ENCODE data around the gene ATP6V1A.

Gene ATP6V1A

GRCh38 chr3:113744941-113745755 is 1.7 kb upstream of the ATP6V1A start:
- peak; percentile 77 for DNase-seq (ENCODE audit: low read depth)
- H3K4me3 ChIP-seq (ENCODE audit: low read depth, low read length): peak overlapping the region; percentile 92
- TF ChIP-seq, protein P1, sequence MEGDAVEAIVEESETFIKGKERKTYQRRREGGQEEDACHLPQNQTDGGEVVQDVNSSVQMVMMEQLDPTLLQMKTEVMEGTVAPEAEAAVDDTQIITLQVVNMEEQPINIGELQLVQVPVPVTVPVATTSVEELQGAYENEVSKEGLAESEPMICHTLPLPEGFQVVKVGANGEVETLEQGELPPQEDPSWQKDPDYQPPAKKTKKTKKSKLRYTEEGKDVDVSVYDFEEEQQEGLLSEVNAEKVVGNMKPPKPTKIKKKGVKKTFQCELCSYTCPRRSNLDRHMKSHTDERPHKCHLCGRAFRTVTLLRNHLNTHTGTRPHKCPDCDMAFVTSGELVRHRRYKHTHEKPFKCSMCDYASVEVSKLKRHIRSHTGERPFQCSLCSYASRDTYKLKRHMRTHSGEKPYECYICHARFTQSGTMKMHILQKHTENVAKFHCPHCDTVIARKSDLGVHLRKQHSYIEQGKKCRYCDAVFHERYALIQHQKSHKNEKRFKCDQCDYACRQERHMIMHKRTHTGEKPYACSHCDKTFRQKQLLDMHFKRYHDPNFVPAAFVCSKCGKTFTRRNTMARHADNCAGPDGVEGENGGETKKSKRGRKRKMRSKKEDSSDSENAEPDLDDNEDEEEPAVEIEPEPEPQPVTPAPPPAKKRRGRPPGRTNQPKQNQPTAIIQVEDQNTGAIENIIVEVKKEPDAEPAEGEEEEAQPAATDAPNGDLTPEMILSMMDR (IDR thresholded peaks at IDR 0.05; ENCODE audit: low read depth, low read length, missing control alignments): peak; percentile 73

DNA sequence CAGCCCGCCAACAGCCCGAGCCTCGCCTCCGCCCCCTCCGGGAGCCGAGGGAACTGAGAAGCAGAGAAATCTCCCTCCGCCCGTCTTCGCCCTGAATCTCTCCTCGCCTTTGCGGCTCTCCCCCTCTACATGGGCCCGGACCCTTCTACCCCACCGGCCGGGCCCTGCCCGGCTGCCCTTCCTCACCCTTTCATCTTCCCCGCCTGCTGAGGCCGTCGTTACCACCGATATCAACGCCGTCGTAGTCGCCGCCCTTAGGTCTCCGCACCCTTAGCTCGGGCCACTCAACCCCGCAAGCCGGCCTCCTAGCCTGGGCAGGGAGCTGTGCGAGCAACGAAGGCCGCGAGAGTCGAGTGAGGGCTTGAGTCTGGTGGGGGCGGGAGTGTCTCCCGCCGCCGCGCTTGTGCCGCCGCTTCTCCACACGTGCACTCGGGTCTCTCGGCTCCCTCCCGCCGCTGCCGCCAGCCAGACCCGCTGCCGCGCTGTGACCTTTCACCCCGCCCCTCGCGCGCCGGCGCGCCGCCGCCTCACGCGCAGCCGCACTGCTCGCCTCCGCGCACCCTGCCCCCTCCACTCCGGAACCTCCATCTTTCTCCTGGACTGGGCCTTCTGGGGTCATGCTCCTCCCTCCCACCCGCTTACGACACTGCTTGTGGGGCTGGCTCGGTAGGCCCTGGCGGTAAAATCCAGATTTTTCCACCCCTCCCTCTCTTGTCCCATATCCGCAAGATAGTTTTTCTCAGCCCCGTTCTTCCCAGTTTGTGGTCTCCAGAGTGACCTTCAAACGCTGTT is 883 bp upstream of the ATP6V1A start, which contains the start of gene NAA50:
Gene NAA50 (minus strand): TSS at position 494 of the 792 bp plus-strand sequence. CDS start 300 bp downstream, at position 194.
- DNase-seq (ENCODE audit: low read depth): peak; percentile 80
- peak within 1 kb of the TSS; percentile 92 for H3K4me3 ChIP-seq (ENCODE audit: low read depth, low read length)
- TF ChIP-seq, protein P1 (IDR thresholded peaks at IDR 0.05; ENCODE audit: low read depth, low read length, missing control alignments): peak; percentile 58

GRCh38 chr3:113747283-113748046 is 630 bp downstream of the ATP6V1A start:
- TF ChIP-seq, protein P1 (IDR thresholded peaks at IDR 0.05; ENCODE audit: low read depth, low read length, missing control alignments): no peak
- H3K4me3 ChIP-seq (ENCODE audit: low read depth, low read length): peak overlapping the region; percentile 92
- DNase-seq (ENCODE audit: low read depth): no peak

DNA sequence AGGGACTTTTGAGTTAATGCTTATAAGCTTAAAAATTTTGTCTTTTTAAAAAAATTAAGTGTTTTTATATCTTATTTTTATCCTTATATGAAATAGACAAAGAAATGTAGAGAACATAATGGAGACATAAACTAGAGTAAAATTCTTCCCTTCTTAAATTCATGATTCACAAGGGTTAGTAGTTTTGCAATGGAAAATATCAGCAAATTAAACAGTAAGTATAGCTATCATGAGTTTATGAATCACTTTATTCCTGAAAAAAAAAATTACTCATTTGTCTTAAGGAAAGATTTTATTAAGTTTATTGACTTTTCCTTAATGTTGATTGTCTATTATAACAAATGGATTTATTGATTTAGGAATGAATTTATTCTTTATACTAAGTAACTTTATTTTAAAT is 4.3 kb downstream of the ATP6V1A start:
- no peak overlapping the region for H3K4me3 ChIP-seq (ENCODE audit: low read depth, low read length)
- no peak for DNase-seq (ENCODE audit: low read depth)
- TF ChIP-seq, protein P1 (IDR thresholded peaks at IDR 0.05; ENCODE audit: low read depth, low read length, missing control alignments): no peak

DNA sequence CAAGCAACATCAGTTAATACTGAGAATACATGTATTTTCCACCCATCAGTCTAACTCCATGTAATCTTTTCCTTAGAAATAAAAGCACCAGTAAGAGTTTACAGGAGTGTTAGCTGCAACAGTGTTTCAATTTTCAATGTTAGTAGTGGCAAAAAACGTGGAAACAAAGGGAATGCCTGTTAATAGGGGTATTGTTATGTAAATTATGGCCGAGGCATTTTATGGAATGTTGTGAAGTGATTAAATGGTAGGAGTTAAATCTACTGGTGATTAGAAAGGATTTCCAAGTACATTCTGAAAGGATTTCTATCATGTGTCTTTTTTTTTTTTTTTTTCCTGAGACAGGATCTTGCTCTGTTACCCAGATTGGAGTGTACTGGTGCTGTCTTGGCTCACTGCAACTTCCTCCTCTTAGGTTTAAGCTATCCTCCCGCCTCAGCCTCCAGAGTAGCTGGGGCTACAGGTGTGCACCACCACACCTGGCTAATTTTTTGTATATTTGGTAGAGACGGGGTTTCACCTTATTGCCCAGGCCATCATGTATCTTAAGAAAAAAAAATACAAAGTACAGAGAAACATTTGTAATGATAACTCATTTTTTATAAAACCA is 6.6 kb downstream of the ATP6V1A start:
- H3K4me3 ChIP-seq (ENCODE audit: low read depth, low read length): no peak overlapping the region
- no peak for DNase-seq (ENCODE audit: low read depth)
- TF ChIP-seq, protein P1 (IDR thresholded peaks at IDR 0.05; ENCODE audit: low read depth, low read length, missing control alignments): no peak

GRCh38 chr3:113754494-113755159 is 7.8 kb downstream of the ATP6V1A start:
- no peak for DNase-seq (ENCODE audit: low read depth)
- TF ChIP-seq, protein P1 (IDR thresholded peaks at IDR 0.05; ENCODE audit: low read depth, low read length, missing control alignments): no peak
- no peak overlapping the region for H3K4me3 ChIP-seq (ENCODE audit: low read depth, low read length)

Measured in GM12864 (cell line).